Muscle layer of colon (tissue), 2 donors: ENCODE results near the gene FBLN5.
A peak's percentile ranks its signal among the peaks of the same experiment; 100 is the strongest.

Experiments used
- H3K27ac ChIP-seq: one replicate; pipeline ENCODE4 v1.7.0; 2013; ENCODE audit warnings: low read depth, mild to moderate bottlenecking, low read length, moderate library complexity
- H3K27me3 ChIP-seq, 2 donors: one replicate each; pipeline ENCODE4 v1.7.0; 2013; ENCODE audit warnings: low read length in 2 of 2, mild to moderate bottlenecking in 2 of 2; ENCODE audit not compliant: insufficient read depth in 2 of 2, control insufficient read depth in 1 of 2
- H3K36me3 ChIP-seq: one replicate; pipeline ENCODE4 v1.7.0; 2013; ENCODE audit warnings: mild to moderate bottlenecking, low read length; ENCODE audit not compliant: insufficient read depth
- H3K4me1 ChIP-seq: one replicate; pipeline ENCODE4 v1.7.0; 2013; ENCODE audit warnings: mild to moderate bottlenecking, low read length; ENCODE audit not compliant: insufficient read depth
- H3K4me3 ChIP-seq, 2 donors: one replicate each; pipeline ENCODE4 v1.7.0; 2013; ENCODE audit warnings: low read length in 2 of 2, low read depth in 1 of 2, mild to moderate bottlenecking in 1 of 2, moderate library complexity in 1 of 2
- H3K9ac ChIP-seq: one replicate; pipeline ENCODE4 v1.7.0; 2013; ENCODE audit warnings: low read length
- H3K9me3 ChIP-seq: one replicate; pipeline ENCODE4 v1.7.0; 2013; ENCODE audit warnings: mild to moderate bottlenecking, low read length
- donor health status: abdominal sarcoma.
- donor health status: Adenocarcinoma of cecum.

Gene FBLN5

GRCh38 chr14:91835197-91835919 is 112.1 kb downstream of the FBLN5 start:
- peaks cover 0 to 30% of the 10 kb centered on the region in 2 donors for H3K27me3 ChIP-seq
- no peaks in the 10 kb centered on the region for H3K36me3 ChIP-seq
- no peak overlapping the region for H3K27ac ChIP-seq
- H3K9me3 ChIP-seq: no peaks in the 10 kb centered on the region
- peaks cover 4% of the 10 kb centered on the region for H3K4me1 ChIP-seq
- peak overlapping the region in 1 of 2 donors; percentile 21 for H3K4me3 ChIP-seq
- H3K9ac ChIP-seq: no peak overlapping the region

GRCh38 chr14:91834571-91834970 is 112.9 kb downstream of the FBLN5 start:
- Histone ChIP-seq H3K4me3 (no peak overlapping the region), H3K9ac (no peak overlapping the region), H3K36me3 (no peaks in the 10 kb centered on the region), H3K9me3 (no peaks in the 10 kb centered on the region), H3K27me3 (peaks cover 0 to 30% of the 10 kb centered on the region in 2 donors), H3K4me1 (peaks cover 4% of the 10 kb centered on the region), H3K27ac (no peak overlapping the region)

GRCh38 chr14:91831337-91831736 is 116.2 kb downstream of the FBLN5 start:
- H3K4me3 ChIP-seq: no peak overlapping the region
- no peak overlapping the region for H3K9ac ChIP-seq
- H3K27me3 ChIP-seq: peaks cover 0 to 10% of the 10 kb centered on the region in 2 donors
- no peak overlapping the region for H3K27ac ChIP-seq
- no peaks in the 10 kb centered on the region for H3K4me1 ChIP-seq
- H3K36me3 ChIP-seq: no peaks in the 10 kb centered on the region
- H3K9me3 ChIP-seq: no peaks in the 10 kb centered on the region

- H3K9ac ChIP-seq: no peak overlapping the region
- H3K36me3 ChIP-seq: no peaks in the 10 kb centered on the region
- H3K9me3 ChIP-seq: no peaks in the 10 kb centered on the region
- no peaks in the 10 kb centered on the region for H3K4me1 ChIP-seq
- no peak overlapping the region for H3K27ac ChIP-seq
- H3K27me3 ChIP-seq: peaks cover 0 to 4% of the 10 kb centered on the region in 2 donors
- no peak overlapping the region for H3K4me3 ChIP-seq
Measured at GRCh38 chr14:91830777-91831176, 116.7 kb downstream of the FBLN5 start.

GRCh38 chr14:91829511-91829910 is 118.0 kb downstream of the FBLN5 start:
- Histone ChIP-seq H3K36me3 (no peaks in the 10 kb centered on the region), H3K27ac (no peak overlapping the region), H3K4me1 (no peaks in the 10 kb centered on the region), H3K9ac (no peak overlapping the region), H3K27me3 (no peaks in the 10 kb centered on the region), H3K4me3 (no peak overlapping the region), H3K9me3 (no peaks in the 10 kb centered on the region)

- Histone ChIP-seq H3K27me3 (no peaks in the 10 kb centered on the region), H3K4me1 (no peaks in the 10 kb centered on the region), H3K4me3 (no peak overlapping the region), H3K27ac (no peak overlapping the region), H3K36me3 (no peaks in the 10 kb centered on the region), H3K9me3 (no peaks in the 10 kb centered on the region), H3K9ac (no peak overlapping the region)
Measured at GRCh38 chr14:91827746-91828145, 119.7 kb downstream of the FBLN5 start.
